H9 (cell line): ENCODE data around the gene MAGI1. TPM values are rescaled to one million over a fixed set of nuclear protein-coding genes. Genes with fewer than 3 reads are reported as not detected.
A peak's percentile ranks its signal among the peaks of the same experiment; 100 is the strongest.

Source experiments
- DNase-seq: peaks from one replicate; pipeline ENCODE4 v3.0.0-alpha.2; 2017
- H2AFZ ChIP-seq: one replicate; pipeline ENCODE4 v1.6.1; 2013; ENCODE audit warnings: mild to moderate bottlenecking, low read length, control low read depth, moderate library complexity
- H2AK5ac ChIP-seq: 2 replicates; pipeline ENCODE4 v1.6.1; 2013; ENCODE audit warnings: low read length, control low read depth, mixed read lengths; ENCODE audit not compliant: insufficient read length
- H2BK120ac ChIP-seq: one replicate; pipeline ENCODE4 v1.6.1; 2013; ENCODE audit warnings: low read depth, mild to moderate bottlenecking, low read length, control low read depth, inconsistent platforms; ENCODE audit not compliant: poor library complexity, severe bottlenecking
- H2BK12ac ChIP-seq: 2 replicates; pipeline ENCODE4 v1.6.1; 2013; ENCODE audit warnings: low read length, control low read depth, mixed read lengths, low read depth; ENCODE audit not compliant: insufficient read length
- H2BK15ac ChIP-seq: 2 replicates; pipeline ENCODE4 v1.6.1; 2013; ENCODE audit warnings: low read depth, low read length, control low read depth
- H2BK20ac ChIP-seq: one replicate; pipeline ENCODE4 v1.6.1; 2013; ENCODE audit warnings: low read depth, mild to moderate bottlenecking, low read length, control low read depth, inconsistent platforms; ENCODE audit not compliant: poor library complexity, severe bottlenecking
- H2BK5ac ChIP-seq: 2 replicates; pipeline ENCODE4 v1.6.1; 2013; ENCODE audit warnings: low read length, control low read depth, mixed read lengths; ENCODE audit not compliant: insufficient read length
- H3K14ac ChIP-seq: 2 replicates; pipeline ENCODE4 v1.6.1; 2013; ENCODE audit warnings: low read length, control low read depth; ENCODE audit not compliant: insufficient read depth
- H3K18ac ChIP-seq: 2 replicates; pipeline ENCODE4 v1.6.1; 2013; ENCODE audit warnings: low read depth, mild to moderate bottlenecking, mixed read lengths, low read length, control low read depth; ENCODE audit not compliant: insufficient read length
- H3K23ac ChIP-seq: 2 replicates; pipeline ENCODE4 v1.6.1; 2013; ENCODE audit warnings: low read length, control low read depth, mixed read lengths, low read depth; ENCODE audit not compliant: insufficient read length
- H3K23me2 ChIP-seq: 2 replicates; pipeline ENCODE4 v1.6.1; 2013; ENCODE audit warnings: low read depth, mild to moderate bottlenecking, mixed read lengths, low read length, control low read depth; ENCODE audit not compliant: insufficient read length, poor library complexity, severe bottlenecking
- H3K27ac ChIP-seq: 2 replicates; pipeline ENCODE4 v1.5.1; 2013; ENCODE audit warnings: low read length, control low read depth, mixed read lengths, low read depth; ENCODE audit not compliant: insufficient read length
- H3K27me3 ChIP-seq: 2 replicates; pipeline ENCODE4 v1.6.1; 2013; ENCODE audit warnings: low read length, control low read depth, inconsistent platforms; ENCODE audit not compliant: insufficient read depth
- H3K4ac ChIP-seq: 2 replicates; pipeline ENCODE4 v1.6.1; 2013; ENCODE audit warnings: low read depth, mild to moderate bottlenecking, control low read depth, inconsistent platforms, low read length, moderate library complexity
- H3K4me1 ChIP-seq: 2 replicates; pipeline ENCODE4 v1.6.1; 2013; ENCODE audit warnings: low read length, control low read depth, inconsistent platforms; ENCODE audit not compliant: insufficient read depth
- H3K4me2 ChIP-seq: 2 replicates; pipeline ENCODE4 v1.6.1; 2013; ENCODE audit warnings: low read length, control low read depth, mixed read lengths; ENCODE audit not compliant: insufficient read length, insufficient read depth
- H3K56ac ChIP-seq: 2 replicates; pipeline ENCODE4 v1.6.1; 2013; ENCODE audit warnings: low read depth, mild to moderate bottlenecking, mixed read lengths, low read length, control low read depth; ENCODE audit not compliant: insufficient read length
- H3K79me1 ChIP-seq: 2 replicates; pipeline ENCODE4 v1.6.1; 2013; ENCODE audit warnings: low read depth, mild to moderate bottlenecking, moderate library complexity, low read length, control low read depth, inconsistent platforms; ENCODE audit not compliant: insufficient read depth, poor library complexity, severe bottlenecking
- H3K79me2 ChIP-seq: 2 replicates; pipeline ENCODE4 v1.6.1; 2013; ENCODE audit warnings: low read length, control low read depth, inconsistent platforms; ENCODE audit not compliant: insufficient read depth
- H3K9ac ChIP-seq: 2 replicates; pipeline ENCODE4 v1.6.1; 2013; ENCODE audit warnings: low read length, control low read depth, mixed read lengths; ENCODE audit not compliant: insufficient read length; ENCODE audit errors: extremely low read depth
- H3K9me3 ChIP-seq: one replicate; pipeline ENCODE4 v1.6.1; 2013; ENCODE audit warnings: low read depth, low read length, inconsistent platforms; ENCODE audit not compliant: control insufficient read depth
- H3T11ph ChIP-seq: one replicate; pipeline ENCODE4 v1.6.1; 2013; ENCODE audit warnings: mild to moderate bottlenecking, low read length, control low read depth, inconsistent platforms
- H4K20me1 ChIP-seq: one replicate; pipeline ENCODE4 v1.6.1; 2013; ENCODE audit not compliant: control insufficient read depth, insufficient read length, insufficient read depth
- H4K5ac ChIP-seq: 2 replicates; pipeline ENCODE4 v1.6.1; 2013; ENCODE audit warnings: low read depth, mild to moderate bottlenecking, mixed read lengths, low read length, control low read depth; ENCODE audit not compliant: insufficient read length
- H4K8ac ChIP-seq: replicated peaks from 2 replicates; pipeline ENCODE4 v1.6.1; 2013; ENCODE audit warnings: low read length, control low read depth, mixed read lengths, low read depth; ENCODE audit not compliant: insufficient read length
- H4K91ac ChIP-seq: 2 replicates; pipeline ENCODE4 v1.6.1; 2013; ENCODE audit warnings: low read depth, mild to moderate bottlenecking, moderate library complexity, mixed read lengths, low read length, control low read depth; ENCODE audit not compliant: insufficient read length
- H3K27ac Mint-ChIP-seq, 3 experiments: 2 replicates in 2 of 3; 3 replicates in 1 of 3; pipeline ENCODE4 v1.8.0; 2020 to 2021; ENCODE audit warnings: mixed read lengths in 3 of 3, mild to moderate bottlenecking in 1 of 3, moderate library complexity in 1 of 3
- H3K27me3 Mint-ChIP-seq: 2 replicates; pipeline ENCODE4 v1.8.0; 2021; ENCODE audit warnings: low read depth, mild to moderate bottlenecking, moderate library complexity, mixed read lengths
- H3K36me3 Mint-ChIP-seq, 3 experiments: 2 replicates in 2 of 3; 3 replicates in 1 of 3; pipeline ENCODE4 v1.8.0; 2020 to 2021; ENCODE audit warnings: low read depth in 3 of 3, mixed read lengths in 3 of 3; ENCODE audit not compliant: insufficient read depth in 1 of 3
- H3K4me1 Mint-ChIP-seq, 2 experiments: 2 replicates each; pipeline ENCODE4 v1.8.0; 2020; ENCODE audit warnings: mixed read lengths in 2 of 2
- H3K4me3 Mint-ChIP-seq, 2 experiments: 2 replicates in 1 of 2; 3 replicates in 1 of 2; pipeline ENCODE4 v1.8.0; 2020 to 2021; ENCODE audit warnings: mild to moderate bottlenecking in 2 of 2, mixed read lengths in 2 of 2, moderate library complexity in 1 of 2
- H3K9me3 Mint-ChIP-seq, 2 experiments: 2 replicates in 1 of 2; 3 replicates in 1 of 2; pipeline ENCODE4 v1.8.0; 2020; ENCODE audit warnings: mild to moderate bottlenecking in 2 of 2, mixed read lengths in 2 of 2, moderate library complexity in 1 of 2
- WGBS: extraction: QIAGEN DNeasy Blood & Tissue Kit; methylation state at CpG from one replicate; pipeline ENCODE4 v1.1.7; 2013; ENCODE audit warnings: missing lambda C conversion rate, low lambda C conversion rate, mixed read lengths; ENCODE audit not compliant: insufficient read length; ENCODE audit errors: extremely low coverage; 5-methylcytosine and 5-hydroxymethylcytosine counted together
- total RNA-seq: library from RNA; stranded (reverse); gene quantifications from 2 replicates; pipeline ENCODE4 v1.2.1, GENCODE V29; 2021
- TF ChIP-seq, protein P1 (sequence below): fragments of 200-600 bp; sonication (generic); conservative IDR thresholded peaks from 3 replicates; pipeline ENCODE4 v1.8.0; 2021; ENCODE audit warnings: antibody characterized with exemption, mild to moderate bottlenecking

Gene MAGI1
- total RNA-seq, 1 experiment from 2014 or later = 65.7 TPM

DNA sequence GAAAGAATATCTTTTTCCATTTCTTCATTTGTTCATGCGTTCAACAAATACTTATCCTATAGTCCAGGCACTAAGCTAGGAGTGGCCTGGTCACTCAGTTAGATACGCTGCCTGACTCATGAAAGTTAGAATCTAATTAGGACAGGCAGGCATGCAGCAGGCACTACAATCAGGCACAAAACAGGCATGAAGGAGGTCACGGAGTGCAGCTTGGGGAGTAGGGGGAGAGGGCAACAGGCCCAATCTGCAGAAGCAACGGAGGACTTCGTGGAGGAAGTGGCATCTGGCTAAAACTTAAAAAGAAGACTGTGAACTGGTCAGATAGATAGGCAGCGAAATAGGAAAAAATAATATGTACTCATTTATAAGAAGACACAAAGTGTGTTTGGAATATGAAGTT lies 420.9 kb downstream of the MAGI1 start:
- Mint-ChIP-seq H3K9me3 (no peaks in the 10 kb centered on the region), H3K36me3 (no peaks in the 10 kb centered on the region), H3K4me3 (no peak overlapping the region), H3K4me1 (peaks cover 25 to 26% of the 10 kb centered on the region in 2 experiments), H3K27ac (no peak overlapping the region; a peak in 1 of 7 replicates), H3K27me3 (no peaks in the 10 kb centered on the region)
- no peak for DNase-seq
- Histone ChIP-seq H4K91ac (no peak overlapping the region), H2BK15ac (no peak overlapping the region), H4K8ac (peak overlapping the region; percentile 80), H3K79me2 (no peaks in the 10 kb centered on the region), H3K23me2 (no peaks in the 10 kb centered on the region), H2AFZ (no peak overlapping the region), H2AK5ac (peak overlapping the region; percentile 67), H4K5ac (no peak overlapping the region), H4K20me1 (no peaks in the 10 kb centered on the region), H3T11ph (no peak overlapping the region), H2BK5ac (no peak overlapping the region), H3K14ac (no peak overlapping the region), H3K4ac (no peak overlapping the region), H3K4me1 (peaks cover 7% of the 10 kb centered on the region; the same call in 1 of the 2 replicates), H3K27me3 (no peaks in the 10 kb centered on the region), H2BK12ac (no peak overlapping the region), H2BK120ac (no peak overlapping the region), H3K9me3 (no peaks in the 10 kb centered on the region), H3K79me1 (no peaks in the 10 kb centered on the region), H2BK20ac (no peak overlapping the region), H3K23ac (peak overlapping the region; percentile 70), H3K56ac (no peak overlapping the region), H3K27ac (no peak overlapping the region), H3K4me2 (no peak overlapping the region), H3K18ac (no peak overlapping the region), H3K9ac (no peak overlapping the region)
- WGBS = no CpG with 5 or more reads among the region's 6 CpGs
- TF ChIP-seq, protein P1, sequence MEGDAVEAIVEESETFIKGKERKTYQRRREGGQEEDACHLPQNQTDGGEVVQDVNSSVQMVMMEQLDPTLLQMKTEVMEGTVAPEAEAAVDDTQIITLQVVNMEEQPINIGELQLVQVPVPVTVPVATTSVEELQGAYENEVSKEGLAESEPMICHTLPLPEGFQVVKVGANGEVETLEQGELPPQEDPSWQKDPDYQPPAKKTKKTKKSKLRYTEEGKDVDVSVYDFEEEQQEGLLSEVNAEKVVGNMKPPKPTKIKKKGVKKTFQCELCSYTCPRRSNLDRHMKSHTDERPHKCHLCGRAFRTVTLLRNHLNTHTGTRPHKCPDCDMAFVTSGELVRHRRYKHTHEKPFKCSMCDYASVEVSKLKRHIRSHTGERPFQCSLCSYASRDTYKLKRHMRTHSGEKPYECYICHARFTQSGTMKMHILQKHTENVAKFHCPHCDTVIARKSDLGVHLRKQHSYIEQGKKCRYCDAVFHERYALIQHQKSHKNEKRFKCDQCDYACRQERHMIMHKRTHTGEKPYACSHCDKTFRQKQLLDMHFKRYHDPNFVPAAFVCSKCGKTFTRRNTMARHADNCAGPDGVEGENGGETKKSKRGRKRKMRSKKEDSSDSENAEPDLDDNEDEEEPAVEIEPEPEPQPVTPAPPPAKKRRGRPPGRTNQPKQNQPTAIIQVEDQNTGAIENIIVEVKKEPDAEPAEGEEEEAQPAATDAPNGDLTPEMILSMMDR = no peak
